ENCODE results near the gene RXFP3.
A peak's percentile ranks its signal among the peaks of the same experiment; 100 is the strongest.
"Not testable (repeated sequence)": the region's sequence is repeated elsewhere in the genome, so short reads cannot be mapped to it uniquely, and the experiment has no call there.

RXFP3 gene

DNA sequence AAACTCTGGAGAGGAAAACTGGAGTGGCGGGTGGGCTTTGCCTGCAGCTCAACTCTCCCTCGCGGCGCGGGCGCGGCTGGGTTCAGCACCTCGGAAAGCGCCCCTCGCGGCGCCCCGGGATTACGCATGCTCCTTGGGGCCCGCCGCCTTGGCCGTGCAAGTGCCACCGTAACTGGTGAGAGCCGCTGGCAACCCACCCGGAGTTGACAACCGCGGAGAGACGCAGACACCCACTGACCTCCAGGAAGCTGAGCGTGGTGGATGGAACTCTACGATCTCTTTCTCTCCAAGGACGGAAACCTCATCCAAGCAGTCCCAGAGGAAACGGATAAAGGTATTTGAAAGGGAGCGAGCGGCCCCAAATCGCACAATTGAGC lies 194 bp upstream of the RXFP3 start:
- peak; percentile 42 for DNase-seq

DNA sequence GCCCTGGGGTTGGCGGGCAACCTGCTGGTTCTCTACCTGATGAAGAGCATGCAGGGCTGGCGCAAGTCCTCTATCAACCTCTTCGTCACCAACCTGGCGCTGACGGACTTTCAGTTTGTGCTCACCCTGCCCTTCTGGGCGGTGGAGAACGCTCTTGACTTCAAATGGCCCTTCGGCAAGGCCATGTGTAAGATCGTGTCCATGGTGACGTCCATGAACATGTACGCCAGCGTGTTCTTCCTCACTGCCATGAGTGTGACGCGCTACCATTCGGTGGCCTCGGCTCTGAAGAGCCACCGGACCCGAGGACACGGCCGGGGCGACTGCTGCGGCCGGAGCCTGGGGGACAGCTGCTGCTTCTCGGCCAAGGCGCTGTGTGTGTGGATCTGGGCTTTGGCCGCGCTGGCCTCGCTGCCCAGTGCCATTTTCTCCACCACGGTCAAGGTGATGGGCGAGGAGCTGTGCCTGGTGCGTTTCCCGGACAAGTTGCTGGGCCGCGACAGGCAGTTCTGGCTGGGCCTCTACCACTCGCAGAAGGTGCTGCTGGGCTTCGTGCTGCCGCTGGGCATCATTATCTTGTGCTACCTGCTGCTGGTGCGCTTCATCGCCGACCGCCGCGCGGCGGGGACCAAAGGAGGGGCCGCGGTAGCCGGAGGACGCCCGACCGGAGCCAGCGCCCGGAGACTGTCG lies 976 bp downstream of the RXFP3 start:
- DNase-seq: no peak

DNA sequence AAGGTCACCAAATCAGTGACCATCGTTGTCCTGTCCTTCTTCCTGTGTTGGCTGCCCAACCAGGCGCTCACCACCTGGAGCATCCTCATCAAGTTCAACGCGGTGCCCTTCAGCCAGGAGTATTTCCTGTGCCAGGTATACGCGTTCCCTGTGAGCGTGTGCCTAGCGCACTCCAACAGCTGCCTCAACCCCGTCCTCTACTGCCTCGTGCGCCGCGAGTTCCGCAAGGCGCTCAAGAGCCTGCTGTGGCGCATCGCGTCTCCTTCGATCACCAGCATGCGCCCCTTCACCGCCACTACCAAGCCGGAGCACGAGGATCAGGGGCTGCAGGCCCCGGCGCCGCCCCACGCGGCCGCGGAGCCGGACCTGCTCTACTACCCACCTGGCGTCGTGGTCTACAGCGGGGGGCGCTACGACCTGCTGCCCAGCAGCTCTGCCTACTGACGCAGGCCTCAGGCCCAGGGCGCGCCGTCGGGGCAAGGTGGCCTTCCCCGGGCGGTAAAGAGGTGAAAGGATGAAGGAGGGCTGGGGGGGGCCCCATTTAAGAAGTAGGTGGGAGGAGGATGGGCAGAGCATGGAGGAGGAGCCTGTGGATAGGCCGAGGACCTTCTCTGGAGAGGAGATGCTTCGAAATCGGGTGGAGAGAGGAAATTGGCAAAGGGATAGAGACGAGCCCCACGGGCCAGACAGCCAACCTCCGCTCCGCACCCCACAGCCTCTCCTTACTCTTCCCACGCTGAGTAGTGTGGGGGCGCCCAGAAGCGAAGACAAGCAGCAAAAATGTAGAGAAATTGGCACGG lies 1.7 kb downstream of the RXFP3 start:
- DNase-seq: no peak

DNA sequence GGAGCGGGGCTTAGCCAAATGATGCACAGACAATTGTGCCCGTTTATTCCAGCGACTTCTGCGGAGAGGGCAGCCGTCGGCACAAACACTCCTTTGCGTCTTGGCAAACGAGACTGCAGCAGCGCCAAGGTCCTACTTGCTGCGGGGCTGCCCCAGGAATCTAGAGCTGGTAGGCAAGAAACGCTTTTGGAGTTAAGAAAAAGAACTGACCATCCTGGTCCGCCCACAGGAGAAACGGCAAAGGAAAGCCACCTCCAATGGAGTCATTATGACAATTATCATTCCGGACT lies 2.3 kb downstream of the RXFP3 start:
- no peak for DNase-seq

DNA sequence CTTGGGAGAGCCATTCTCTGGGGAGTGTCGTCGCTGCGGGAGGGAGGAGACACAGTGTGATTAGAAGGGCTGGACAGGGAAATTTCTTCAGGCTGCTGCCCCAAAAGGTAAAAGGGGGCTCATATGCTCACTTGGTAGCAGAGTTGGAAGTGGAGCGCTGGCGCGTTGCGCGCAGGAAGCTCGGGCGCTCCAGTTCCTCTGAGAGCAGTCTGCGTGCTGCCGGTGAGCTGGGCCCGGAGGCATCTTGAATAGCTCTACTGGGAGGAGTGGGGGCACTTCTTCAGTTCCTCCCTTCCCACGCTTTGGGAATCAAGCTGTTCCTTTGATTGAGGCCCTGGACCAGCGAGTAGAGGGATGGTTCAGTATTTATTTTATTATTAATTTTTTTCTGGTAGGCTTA lies 2.7 kb downstream of the RXFP3 start:
- DNase-seq: no peak

DNA sequence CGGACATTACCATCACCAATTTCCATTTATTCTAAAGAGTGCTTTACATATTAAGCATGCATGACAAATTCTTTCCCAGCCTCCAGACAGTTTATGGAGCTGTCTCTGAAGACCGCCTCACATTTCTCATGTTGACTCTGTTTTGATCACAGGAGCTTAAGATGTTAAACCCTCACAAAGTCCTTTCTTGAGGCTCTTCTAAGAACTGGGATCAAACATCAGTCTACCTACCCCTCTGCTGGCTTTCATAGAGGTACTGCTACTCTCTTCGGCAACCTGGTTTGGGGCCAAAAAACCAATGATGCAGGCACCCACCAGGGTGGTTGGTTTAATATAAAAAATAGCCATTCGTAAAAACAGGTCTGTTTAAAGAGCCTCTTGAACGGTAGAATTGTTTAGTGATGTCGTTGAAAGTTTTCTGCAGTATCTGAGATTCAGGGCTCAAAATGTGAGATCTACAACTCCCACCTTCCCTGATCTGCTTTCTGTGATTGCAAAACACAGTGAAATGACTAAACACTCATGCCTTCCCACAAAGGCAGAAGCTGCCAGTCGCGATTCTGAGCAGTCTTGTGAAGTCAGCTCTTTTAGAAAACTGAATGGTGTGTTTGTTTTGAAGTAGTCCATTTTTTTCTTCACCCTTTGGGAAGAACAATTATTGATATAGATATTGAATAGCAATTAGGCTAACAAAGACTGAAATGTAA lies 3.5 kb downstream of the RXFP3 start:
- peak; percentile 21 for DNase-seq

DNA sequence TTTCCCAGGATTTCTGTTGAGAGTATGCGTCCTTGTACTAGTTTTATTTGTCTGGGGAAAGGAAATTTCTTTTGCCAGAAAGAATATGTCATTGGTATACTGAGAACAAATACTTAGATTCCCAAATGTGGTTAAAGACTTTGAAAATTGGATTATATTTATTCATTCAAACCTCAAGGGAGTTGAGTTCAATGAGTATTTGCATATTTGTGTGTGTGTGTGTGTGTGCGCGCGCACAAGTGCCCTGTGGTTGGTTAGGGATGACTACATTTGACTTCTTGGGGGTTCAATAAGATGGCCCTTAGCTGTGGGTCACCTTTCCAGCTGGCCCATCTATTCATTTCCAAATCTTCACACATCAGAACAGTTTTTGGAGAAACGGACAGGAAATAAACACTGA lies 4.9 kb downstream of the RXFP3 start:
- no peak for DNase-seq

DNA sequence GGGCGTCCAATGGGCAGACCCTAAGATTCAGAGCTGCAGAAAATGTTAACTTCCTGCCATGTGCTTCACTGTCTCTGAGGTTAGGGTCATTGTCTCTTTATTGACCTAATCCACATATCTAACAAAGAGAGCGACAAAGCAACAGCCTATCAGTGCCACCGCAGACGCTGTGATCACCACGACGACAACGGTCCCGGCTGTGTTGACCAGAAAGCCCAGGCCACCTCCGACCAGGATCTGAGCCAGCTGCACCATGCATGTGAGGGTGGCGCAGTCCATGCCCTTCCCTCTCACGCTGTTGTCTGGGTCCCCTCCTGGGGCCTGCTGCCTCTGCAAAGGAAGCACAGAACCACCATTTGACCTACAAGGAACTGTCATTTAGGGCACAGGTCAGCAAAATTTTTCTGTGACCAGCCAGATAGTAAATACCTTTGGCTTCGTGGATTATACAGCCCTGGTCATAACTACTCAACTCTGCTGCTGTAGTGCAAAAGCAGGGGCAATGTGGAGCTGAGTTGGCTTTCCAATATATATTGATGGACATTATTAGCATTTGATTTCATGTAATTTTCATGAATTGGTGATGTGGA lies 8.5 kb downstream of the RXFP3 start:
- no peak for DNase-seq

DNA sequence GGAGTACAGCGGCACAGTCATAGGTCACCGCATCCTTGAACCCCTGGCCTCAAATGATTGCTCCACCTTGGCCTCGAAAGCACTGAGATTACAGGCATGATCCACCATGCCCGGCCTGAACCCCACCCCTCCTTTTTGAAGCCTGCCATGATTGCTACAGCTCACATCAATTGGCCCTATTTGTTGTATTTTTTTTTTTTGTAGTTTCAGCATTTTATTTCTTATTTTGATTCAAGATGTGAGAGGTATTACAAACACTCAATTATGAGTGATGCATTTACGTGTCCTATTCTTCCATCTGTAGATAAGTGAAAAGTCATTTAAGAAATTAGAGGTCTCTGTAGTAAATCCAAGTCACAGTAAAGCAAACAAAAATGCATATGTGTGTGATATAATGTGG lies 16.0 kb downstream of the RXFP3 start:
- not testable (repeated sequence) for DNase-seq

DNA sequence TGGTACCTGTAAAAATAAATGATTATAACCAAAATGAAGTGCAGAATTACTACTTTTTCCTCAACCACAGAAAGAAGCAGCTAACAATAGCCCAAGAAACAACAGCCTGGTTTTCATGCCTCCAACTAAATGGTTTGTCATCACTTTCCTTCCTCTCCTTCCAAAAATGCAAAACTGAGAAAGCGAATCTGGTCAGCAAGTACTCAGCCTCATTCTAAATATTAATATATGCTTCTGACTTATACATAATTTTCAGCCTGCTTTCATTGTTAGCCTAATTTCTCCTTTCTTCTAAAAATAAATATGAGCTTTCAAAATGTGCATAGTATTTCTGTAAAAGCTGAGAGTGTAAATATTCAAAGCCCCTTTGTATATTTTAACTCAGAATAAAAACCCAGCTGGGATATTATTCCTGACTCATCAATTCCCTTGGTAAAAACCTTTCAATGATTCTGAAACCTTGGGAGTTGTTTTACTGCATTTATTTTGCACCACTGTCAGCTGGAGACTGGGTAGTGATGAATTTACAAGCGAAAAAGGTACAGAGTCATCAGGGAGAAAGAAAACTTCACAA lies 21.5 kb downstream of the RXFP3 start:
- no peak for DNase-seq

DNA sequence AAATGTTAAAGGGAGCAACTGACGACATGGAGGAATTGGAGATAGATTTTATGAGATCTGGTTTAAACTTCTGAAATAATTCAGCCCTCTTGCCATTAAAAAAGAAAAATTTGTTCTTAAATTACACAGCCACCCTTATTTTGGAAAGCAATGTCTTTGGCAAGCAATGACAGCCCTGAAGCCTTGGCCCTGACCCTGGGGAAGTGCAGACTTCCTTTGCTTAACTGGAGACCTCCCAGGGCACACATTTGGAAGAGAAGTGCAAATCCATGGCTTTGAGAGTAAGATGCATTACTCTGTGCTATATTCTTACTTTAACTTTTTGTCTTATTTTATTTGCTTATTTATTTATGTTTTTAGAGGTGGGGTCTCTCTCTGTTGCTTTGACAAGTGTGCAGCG lies 22.0 kb downstream of the RXFP3 start:
- DNase-seq: no peak

DNA sequence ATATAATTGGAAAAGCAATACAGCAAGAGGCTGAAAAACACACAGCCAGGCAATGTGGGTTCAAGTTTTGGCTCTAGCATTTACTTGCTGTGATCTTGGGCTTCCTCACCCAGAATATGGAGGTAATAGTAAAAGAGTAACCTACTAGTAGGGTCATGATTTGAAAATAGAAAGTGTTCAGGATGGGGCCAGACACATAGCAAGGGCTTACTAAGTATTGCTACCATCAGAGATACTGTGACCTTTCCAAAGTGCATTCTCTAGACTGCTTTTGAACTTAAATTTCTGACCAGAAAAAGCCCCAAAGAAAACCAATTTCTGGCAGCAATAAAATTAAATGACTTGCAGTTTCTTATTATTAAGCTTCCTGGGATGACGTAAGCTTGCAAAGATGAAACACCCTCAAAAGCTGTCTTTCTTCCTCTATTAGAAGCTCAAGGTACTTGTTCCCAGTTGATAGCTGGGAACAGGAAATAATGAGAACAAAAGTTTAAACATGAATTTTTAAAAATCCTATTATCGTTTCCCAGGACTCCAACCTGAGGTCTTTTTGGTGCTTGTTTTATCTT lies 28.0 kb downstream of the RXFP3 start:
- DNase-seq: no peak

DNA sequence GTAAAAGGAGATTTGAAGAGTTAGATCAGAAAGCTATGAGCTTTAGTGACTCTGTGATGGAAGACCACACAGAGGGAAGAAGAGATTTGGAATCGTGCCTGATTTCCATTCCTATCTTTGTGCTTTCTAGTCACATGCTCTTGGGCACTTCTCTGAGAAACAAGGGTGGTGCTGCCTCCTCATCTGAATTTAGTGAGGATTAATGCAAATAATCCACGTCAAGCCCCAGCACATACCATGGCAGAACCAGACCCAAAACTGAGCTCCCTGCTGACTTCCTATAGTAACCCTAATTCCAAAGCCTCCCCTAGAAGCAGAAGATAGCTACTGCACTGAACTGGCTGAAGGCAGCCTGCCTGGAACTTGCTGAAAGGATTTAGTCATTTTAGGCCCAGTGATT lies 30.6 kb downstream of the RXFP3 start:
- no peak for DNase-seq

DNA sequence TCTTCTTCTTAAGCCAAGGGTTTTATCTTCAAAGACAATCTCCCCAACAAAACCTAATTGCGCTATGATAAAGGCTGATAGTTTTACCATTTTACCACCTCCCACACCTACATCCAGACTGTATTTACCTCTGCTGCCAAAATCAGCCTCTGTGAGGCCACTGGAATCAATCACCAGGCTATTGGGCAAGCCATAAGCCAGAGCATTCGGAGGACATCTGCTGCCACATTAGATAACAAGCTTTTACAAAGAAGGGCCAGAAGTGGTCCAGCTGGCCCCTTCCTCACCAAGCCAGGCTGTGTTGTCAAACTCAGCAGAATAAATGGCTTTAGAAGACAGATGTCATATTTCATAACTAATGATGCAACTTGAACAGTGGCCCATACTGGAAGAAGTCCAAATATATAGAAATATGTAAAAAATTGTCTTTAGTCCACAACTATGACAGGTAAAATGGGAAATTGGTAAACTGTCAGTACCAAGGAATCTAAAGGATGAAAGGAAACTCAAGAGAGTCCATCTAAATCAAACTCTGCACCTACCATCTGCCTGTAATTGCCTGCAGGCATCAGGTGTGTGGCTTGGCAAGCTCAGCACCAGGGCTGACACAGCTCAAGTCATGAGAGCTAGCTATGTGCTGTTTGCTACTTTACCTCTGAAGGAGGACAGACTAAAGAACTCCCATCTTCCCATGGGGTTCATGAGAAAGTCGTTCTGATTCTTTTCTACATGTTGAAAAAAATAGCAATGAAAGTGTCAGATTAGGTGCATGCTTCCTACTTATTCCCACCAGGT lies 32.2 kb downstream of the RXFP3 start:
- DNase-seq: no peak

DNA sequence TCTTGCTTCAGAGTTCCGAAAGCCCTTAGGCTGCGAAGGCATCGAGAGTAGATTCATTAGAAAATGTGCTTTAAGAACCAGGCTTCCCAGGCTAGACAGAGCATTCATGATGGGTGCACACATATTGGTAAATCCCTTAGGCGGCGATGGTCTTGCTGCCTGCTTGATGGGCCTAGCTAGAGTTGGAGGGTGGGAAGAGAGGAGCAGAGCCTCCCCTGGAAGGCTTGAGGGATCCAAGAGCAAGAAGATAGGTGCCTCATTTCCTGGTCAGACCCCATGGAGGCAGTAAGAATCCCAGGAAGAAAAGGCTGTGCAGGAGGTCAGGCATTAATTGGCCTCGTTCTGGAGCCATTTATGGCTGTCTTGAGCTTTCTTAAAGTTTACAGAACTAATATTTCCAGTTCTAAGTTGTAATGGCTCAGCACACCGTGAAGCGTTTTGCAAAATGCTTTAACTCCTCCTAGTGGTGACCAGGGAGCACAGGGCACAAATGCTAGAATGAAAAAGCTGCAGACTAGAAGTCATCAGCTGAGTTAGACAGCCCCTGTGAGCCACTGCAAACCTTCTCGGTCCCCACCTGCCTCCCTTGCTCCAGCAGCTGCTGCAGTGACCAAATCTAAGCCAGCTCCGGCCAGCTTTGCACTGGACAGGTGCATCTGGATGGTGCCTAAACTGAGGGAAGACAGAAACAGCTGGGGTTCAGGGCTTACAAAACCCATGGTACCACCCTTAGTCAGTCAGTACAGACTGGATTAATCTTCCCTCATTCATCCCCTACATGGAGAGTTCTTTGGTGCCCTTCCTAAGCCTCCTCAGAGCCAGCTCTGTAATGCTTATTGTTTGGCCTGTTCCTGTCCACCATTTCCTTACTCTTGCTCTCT lies 33.6 kb downstream of the RXFP3 start:
- DNase-seq: peak; percentile 72

DNA sequence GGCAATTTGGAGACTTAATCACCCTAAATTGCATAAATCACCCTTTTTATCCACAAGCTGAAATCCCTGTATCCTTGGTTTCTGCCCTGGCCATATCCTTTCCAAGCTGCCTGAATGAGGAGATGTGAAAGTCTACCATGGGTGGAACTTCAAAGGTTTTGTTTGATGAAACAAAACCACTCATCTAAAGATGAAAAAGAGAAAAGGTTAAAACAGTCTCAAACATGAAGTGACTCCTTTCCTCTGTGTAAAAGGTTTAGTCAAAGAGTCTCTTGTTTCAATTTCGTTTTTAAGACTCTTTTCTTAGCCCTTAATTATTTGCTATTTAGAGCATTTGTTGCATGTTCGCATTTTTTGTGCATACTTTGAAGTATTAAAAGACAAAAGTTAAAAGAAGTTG lies 37.1 kb downstream of the RXFP3 start:
- DNase-seq: no peak

DNA sequence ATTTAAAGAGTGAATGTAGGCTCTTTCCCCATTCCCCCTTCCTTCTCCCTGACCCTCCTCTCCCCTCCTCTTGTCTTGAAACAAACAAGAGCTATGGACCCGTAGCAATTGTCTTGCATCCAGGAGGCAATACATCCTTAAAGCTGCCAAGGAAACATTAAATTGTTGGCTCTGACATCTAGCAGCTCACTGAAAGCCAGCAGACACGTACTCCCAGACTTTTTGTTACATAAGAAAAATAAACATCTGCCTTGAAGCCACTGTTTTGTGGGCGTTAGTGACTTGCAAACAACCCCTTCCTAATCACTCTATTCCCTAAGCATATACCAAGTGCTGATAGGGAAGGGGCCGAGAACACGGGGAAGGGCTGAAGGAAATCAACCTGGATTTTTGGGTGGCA lies 39.7 kb downstream of the RXFP3 start:
- DNase-seq: no peak

DNA sequence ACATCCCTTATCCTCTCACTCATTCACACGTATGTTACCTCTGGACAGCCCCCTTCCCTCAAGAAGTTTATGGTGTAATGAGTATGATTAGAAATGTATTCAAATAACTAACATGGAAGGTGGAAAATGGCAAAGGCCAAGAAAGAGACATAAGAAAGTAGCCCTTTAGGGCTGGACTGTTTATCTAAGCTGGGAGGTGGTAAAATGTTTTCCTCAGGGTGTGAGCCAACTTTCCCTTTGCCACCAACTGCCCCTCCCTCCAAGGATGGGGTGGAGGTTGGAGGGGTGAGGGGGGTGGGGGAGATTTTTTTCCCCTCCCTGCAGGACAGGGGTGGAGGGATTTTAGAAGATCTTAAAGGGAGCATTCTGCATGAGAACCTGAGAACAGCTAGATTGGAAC lies 40.1 kb downstream of the RXFP3 start:
- no peak for DNase-seq

DNA sequence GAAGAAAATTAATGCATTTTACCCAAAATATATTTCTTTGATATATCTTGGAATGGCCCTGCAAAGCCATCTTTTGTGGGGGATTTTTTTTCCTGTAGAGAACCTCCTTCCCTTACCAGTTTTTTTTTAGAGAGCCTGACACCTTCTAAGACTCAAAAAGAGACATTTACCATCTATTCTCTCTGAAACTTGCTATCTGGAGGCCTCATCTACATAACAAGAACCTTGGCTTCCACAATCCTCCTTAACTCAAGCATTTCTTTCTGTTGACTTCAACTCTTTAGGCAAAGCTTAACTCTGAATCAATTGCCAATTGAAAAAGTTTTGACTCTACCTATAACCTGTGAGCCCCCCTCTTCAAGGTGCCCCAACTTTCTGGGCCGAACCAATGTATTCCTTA lies 42.1 kb downstream of the RXFP3 start:
- DNase-seq: no peak

DNA sequence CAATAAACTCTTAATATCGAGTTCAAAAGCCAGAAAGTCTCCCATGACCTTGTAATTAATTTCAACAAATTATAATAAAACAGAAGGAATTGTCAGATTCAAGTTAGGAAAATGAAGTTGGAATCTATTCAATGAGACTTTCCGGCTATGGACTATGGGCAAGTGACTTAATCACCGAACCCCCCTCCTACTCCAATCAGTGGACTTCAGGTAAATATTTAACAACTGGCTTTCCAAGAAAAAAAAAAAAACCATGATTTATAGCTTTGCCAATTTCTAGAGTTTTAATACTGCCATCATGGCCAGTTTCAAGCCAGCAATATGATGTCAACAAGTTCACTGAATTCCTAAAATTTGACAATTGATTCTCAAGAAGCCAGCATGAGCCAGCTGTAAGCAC lies 43.8 kb downstream of the RXFP3 start:
- DNase-seq: no peak

DNA sequence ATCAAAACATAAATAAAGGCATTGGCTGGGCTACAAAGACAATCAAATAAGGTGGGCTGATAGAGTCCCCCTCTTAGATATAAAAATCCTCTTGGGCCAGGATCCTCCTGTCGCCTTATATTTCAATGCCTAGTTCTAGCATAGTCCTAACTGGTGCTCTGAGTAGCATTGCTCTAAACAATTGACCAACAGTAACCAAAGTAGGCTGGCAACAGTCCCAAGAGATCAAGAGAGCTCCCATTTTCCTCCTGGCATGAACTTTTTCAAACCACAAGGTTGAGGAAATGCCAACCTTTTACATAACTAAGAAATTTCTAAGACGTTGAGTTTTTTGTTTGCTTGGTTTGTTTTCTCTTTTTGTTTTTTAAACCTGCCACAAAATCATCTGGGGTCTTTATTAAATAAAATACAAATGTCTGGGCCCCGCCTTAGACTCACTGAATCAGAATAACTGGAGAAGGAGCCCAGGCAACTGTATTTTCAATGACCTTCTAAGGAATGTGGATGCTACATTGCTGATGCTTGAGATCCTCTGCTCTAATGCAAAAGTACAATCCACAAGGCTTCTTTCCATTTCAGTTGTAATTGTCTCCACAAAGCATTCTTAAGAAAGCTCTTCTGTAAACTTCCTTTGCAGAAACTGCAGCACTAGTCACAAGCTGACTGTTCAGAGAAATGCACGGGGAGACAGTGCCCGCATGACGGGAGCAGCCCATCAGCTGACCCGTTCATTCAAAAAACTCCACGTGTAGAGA lies 45.4 kb downstream of the RXFP3 start:
- no peak for DNase-seq

All from HCEC 1CT (cell line).